Pulmonary artery endothelial cell (primary cell): Measurements from ENCODE around the gene SAFB2. TPM values are rescaled to one million over a fixed set of nuclear protein-coding genes. Genes with fewer than 3 reads are reported as not detected.

Experiments used
- DNase-seq: peaks from one replicate; pipeline ENCODE4 v3.0.0-alpha.2; 2011; ENCODE audit warnings: low read depth, low spot score
- total RNA-seq: library from RNA; depleted of rRNA; stranded (reverse); fragments of >200 nt; gene quantifications from 2 replicates; pipeline ENCODE4 v1.2.3, GENCODE V29; 2014

Gene SAFB2
- total RNA-seq = 29.0 and 56.6 TPM in 2 replicates

DNA sequence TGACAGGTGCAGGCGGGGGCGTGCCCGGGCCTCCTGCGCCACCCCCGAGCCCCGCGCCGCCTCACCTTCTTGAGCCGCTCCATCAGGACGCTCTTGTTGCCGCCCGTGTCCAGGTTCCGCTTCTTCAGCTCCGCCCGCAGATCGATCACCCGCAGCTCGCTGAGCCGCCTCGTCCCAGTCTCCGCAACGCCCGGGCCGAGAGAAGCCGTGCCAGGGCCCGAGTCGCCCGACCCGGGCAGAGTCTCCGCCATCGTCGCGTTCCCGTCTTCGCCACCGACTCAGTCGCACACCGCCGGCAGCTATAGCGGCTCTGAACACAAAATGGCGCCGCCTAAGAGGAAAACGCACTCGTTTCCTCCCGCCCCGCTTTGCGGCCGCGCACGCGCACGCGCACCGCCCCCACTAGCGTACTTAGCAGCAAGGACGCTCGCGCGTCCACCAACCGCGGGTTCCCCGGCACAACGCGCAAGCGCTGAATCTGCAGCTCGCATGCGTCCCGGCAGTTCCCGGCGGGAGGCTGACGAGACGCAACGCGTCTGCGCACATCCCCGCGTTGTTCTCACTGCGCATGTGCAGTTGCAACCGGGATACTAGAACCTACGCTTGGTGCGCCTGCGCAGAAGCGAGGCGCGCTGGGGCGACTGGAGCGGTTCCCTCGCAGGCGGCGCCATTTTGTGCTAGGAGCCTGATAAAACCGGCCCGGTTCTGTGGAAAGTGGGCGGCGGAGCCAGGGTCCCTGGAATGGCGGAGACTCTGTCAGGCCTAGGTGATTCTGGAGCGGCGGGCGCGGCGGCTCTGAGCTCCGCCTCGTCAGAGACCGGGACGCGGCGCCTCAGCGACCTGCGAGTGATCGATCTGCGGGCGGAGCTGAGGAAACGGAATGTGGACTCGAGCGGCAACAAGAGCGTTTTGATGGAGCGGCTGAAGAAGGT, at the start of gene SAFB2, which contains the start of gene SAFB:
Gene SAFB2 (minus strand): TSS at position 312 of the 932 bp plus-strand sequence. CDS start 61 bp downstream, at position 251.
Gene SAFB (plus strand): TSS at position 619 of the 932 bp plus-strand sequence. CDS start 123 bp downstream, at position 742.
- peak; percentile 97 for DNase-seq

DNA sequence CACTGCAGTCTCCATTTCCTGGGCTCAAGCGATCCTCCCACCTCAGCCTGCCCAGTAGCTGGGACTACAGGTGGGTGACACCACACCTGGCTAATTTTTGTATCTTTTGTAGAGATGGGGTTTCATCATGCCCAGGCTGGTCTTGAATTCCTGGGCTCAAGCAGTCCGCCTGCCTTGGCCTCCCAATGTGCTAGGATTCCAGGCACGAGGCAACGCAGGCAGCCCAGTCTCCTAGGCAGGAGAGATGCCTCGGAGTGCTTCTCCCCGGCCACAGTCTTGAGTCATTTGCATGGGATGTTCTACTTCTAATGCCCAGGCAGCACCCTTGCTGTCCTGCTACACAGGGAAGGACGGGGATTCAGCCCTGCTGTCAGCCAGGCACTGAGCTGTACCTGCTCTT, 49.0 kb upstream of the SAFB2 start:
- no peak for DNase-seq

DNA sequence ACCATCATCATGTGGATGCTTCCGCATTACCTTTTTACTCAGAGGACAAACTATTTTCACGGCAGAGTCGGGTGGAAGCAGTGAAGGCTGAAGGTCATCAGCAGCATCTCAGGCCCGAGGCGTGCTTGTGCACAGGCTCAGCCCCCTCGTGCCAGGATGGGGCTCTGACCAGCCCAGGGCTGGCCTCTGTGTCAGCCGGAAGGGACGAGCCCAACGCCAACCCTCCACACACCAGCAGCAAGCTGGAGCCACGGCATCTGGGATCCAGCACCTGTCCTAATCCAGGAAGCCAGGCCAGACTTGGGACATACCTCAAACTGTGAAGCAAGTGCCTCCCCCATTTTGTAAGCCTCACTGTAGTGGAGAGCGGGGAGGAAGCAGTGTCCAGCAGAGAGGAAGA, 46.6 kb upstream of the SAFB2 start:
- DNase-seq = no peak

DNA sequence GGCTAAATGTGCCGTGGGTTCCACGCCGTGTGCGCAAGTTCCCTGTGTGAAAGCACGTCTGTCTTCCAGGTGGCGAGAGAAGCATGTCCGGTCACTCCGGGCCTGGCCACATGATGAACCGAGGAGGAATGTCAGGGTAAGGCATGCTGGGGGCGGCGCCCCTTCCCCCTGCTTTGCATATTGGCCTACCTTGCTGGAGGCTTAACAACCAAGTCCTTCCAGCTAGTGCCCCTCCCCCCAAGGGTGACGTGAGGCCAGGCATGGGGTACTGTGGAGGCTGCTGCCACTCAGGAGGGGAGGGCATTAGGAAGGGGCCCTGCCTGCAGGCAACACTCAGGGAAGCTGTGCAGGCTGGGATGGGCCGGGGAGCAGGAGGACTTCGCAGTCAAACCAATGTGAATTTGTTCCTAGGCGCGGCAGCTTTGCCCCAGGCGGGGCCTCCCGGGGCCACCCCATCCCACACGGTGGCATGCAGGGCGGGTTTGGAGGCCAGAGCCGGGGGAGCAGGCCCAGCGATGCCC, 45.2 kb upstream of the SAFB2 start:
- no peak for DNase-seq

DNA sequence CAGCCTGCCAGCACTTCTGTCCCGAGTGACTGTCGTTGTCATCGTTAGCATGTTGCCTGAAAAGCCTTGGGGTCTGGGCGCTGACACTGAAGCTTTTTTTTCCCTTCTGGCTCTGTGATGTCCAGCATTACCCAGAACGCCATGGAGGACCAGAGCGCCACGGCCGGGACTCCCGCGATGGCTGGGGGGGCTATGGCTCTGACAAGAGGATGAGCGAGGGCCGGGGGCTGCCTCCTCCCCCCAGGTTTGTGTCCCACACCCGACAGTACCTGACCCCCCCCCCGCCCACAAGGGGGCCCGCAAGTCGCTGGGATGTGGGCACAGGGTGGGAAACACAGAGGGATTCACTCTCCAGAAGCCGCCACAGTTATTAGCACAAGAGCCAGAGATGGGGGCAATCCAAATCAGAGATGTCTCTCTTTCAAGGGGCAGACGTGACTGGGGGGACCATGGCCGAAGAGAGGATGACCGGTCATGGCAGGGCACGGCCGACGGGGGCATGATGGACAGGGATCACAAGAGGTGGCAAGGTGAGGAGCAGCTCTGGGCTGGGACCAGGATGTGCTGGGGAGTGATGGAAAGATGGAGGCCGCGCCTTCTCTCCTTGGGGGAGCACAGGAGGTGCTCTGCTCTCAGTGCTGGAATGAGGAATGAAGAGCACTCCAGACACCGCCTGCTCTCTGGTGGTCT, 44.5 kb upstream of the SAFB2 start:
- DNase-seq = no peak

DNA sequence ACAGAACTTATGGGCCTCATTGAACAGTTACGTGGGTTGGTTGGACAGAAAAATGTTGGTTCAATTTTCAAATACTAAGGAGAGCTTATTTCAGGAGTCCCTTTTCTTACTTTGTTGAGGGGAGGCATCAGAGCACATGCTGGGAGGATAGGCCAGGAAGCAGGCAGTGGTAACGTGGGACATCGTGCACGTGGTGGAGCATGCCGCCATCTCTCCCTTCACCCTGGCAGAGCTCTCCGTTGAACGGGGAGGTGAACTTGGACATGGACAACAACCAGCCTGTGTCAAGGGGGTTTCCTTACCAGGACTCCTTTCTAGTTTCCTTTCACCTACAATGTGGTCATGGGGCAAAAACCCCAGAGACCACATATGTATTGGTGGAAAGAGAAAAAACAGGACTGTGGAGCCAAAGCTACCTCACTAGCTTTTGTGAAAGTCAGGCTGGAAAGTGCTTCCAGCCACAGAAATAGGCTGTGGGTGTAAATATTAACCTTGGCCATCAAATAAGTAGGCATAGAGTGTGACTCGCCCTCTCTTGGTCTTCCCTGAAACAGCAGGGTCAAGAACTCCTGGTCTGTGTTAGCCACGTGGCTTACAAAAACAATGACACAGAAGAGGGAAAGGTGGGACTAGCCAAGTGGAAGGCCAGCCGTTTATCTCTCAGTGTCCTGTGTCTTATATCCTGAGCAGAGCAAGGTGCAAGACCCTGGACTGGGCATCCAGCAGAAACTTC, 43.4 kb upstream of the SAFB2 start:
- DNase-seq = no peak

DNA sequence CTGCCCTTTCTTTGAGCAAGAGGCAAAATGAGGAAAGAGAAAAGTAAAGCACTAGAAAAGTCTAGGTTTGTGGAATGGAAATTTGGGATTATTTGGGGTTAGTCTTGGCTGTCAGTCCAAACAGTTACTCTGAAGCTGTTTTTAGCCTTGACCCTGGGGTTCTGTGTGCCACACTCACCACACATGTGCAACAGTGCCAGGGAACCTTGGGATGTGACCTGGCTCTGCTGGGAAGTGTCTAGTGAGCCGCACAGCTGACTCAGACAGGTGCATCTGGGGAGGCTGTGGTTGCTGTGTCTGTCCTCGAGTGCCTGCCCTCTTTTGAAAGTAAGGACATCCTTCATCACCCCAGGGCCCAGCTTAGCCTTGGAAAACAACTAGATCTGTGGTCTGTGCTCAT, 41.9 kb upstream of the SAFB2 start:
- DNase-seq = no peak

DNA sequence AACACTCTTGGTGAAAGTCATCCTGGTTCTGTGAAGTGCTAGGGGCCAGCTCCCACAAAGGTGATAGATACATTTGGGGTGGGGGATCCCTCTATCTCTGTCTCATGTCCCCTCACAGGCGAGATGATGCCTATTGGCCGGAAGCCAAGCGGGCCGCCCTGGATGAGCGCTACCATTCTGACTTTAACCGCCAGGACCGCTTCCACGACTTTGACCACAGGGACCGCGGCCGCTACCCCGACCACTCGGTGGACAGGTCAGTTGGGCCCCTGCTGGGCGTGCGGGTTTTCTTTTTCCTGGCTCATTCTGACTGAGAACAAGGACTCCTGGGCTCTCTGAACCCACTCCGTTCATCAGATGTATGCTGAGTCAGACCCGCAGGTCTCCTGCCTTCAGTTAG, 41.3 kb upstream of the SAFB2 start:
- DNase-seq = no peak

DNA sequence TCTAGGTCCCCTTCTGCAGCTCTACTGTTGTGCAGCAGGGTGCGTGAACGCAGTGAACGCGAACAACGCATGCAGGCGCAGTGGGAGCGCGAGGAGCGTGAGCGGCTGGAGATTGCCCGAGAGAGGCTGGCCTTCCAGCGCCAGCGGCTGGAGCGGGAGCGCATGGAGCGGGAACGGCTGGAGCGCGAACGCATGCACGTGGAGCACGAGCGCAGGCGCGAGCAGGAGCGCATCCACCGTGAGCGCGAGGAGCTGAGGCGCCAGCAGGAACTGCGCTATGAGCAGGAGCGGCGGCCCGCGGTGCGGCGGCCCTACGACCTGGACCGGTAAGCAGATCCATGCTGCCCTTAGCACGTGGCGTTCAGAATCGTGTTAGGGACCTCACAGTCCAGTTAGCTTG, 38.9 kb upstream of the SAFB2 start:
- no peak for DNase-seq

DNA sequence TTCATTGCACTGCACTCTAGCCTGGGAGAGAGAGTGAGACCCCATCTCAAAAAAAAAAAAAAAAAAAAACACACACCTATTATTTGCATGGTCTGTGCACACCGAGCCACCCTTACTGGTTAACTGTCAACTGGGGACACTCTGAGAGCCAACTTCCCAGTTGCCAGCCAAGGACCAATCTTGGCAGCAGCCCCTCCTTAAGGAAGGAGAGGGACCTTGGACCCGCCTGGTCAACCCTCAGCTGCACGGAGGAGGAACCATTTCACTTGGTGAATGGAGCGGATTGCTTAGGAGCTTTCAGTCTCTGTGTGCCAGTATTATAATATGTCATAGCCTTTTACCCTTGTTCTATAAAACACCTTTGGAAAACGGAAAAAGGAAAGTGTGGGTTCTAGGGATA, 32.8 kb upstream of the SAFB2 start:
- DNase-seq = no peak

DNA sequence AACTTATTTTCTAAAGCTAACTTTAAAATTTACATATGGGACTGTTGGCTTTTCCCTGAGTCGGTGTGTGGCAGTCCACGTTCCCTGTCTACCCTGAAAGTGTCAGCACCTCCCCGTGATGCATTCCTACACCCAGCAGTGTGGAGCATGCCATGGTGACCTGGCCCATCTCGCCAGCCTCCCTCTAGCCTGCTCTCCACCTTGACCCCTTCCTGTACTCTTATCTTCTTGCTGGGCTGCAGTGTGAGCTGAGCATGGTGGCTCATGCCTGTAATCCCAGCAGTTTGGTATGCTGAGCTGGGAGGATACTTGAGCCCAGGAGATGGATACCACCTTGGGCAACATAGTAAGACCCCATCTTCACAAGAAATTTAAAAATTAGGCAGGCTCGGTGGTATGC, 32.4 kb upstream of the SAFB2 start:
- DNase-seq = no peak

DNA sequence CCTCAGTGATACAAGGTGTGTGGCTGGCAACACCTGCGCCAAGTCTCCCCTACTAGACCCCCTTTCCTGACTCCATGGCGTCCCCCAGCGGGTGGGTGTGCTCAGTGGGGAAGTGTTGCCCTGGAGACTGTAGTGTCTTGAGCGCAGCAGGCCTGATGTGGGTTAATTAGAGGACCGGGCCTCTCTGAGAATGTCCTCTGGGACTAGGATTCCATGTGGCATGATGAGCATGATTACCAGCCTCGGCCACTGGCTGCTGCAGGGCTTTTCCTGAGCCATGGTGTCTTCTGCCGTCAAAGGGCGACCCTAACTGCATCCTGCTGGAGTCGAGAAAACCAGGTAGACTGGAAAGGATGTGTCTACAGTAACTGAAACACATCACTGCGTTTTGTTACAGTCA, 29.7 kb upstream of the SAFB2 start:
- DNase-seq = no peak

DNA sequence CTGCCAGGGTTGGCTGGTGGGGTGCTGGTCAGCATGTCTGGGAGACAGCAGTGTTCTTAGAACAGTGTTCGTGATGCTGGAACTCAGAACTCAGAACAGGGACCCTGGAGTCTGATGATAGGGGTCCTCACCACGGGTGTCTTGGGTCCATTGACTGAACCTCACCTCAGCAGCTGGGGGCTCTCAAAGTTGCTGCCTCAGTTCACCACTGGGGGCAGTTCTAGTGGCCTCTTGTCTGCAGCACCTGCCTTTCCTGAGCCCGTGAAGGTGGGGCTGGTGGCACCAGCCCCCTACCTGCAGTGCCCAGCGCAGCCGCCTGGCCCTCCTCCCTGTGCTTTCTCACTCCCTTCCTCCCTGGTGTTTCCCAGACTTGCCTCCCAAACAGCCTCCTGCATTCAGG, 28.8 kb upstream of the SAFB2 start:
- DNase-seq = no peak

DNA sequence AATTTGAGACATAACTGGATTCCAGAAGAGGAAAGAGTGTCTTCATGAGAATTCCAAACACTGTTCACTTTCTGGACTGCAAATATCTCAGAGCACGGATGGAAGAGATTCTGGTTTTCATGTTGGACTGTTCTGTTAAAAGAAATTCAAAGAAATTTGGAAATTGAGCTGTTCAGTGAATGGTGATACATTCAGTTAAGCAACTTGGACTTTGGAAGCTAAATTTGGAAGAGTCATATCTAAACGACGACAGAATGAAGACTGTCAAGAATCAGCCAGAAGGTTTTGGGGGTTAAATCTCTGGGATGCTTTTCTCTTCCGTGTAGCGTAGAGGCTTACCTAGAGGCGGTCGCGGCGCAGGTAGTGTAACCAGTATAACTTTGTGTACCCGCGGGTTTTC, 25.9 kb upstream of the SAFB2 start:
- DNase-seq = no peak

DNA sequence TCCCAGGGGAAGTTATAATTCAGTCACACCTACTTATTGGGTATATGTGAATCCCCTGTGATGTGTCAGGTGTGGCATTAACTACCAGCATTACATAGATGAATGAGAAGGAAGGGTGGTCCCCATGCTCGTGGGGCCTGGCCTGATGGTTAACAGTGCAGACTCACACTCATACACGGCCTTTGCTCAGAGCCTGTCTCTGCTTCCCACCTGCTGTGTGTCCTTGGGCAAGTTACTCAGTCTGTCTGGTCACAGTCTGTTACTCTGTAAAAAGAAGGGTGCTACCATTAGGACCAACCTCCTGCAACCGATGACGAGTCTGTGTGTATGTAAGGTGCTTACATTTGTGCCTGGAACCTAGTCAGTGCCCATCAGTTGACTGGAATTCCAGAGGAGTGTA, 24.1 kb upstream of the SAFB2 start:
- no peak for DNase-seq

DNA sequence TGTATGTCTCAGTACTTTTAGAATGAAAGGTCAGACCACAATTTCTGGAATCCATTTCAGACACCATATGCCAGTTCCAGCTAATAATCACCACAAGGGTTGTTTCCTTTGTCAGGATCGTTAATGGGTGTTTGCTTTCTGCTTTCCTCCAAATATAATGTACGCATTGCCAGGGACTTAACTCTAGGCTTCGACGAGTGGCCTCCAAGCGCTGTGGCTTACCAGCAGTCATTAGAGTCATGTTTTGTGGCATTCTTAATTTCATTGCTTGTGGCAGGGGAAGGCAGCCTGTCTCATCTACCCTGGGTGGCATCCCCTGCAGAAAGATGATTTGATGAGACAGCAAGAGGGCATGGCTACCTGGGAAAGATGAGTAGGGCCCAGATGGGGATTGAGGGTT, 22.8 kb upstream of the SAFB2 start:
- DNase-seq = no peak

DNA sequence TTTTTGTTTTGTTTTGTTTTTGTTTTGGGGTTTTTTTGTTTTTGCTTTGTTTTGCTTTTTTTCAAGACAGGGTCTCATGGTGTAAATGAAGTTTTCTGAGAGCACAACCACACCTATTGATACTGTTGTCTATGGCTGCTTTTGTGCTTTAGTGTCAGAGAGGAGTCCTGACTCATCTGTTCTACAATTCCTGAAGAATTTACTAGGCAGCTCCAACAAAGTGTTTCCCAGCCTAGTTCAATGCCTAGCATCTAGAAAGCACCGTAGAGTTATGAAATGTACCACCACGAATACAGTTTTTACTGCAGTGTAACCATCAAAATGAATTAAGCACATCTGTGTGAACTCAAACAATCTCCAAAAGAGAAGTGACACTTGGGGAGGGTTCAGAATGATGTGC, 21.5 kb upstream of the SAFB2 start:
- DNase-seq = no peak

DNA sequence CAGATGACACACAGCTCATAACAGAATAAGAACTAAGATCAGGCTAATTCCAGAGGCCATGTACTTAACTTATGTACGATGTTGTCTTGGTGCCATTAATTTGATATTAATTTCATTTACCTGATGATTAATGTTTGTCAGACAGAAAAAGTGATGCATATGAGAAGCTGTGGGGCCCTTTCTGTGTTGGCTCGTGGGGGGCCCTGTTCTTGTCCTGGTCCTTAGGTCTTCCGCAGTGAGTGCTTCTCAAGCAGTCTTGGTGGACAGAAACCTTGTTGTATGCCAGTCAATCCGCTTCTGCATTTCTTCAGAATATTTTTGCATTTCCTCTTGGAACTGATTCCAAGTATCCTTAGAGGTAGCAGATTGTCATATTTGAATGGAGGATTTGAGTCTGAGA, 20.5 kb upstream of the SAFB2 start:
- DNase-seq = no peak

DNA sequence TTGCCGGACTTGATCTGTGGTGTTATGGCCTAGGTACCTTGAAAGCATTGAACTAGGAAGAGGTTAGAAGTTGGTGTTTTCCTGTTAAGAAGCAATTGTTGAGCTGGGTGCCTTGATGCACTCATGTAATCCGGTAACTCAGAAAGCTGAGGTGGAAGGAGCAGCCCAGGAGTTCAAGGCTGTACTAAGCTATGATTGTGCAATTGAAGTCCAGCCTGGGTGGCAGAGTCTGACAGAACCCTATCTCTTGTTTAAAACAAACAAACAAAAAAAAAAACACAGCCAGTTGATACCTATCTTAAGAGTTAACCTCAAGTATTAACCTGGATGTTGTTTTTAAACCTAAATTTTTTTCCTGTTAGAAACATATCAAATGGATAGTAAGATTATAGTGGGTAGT, 19.6 kb upstream of the SAFB2 start:
- DNase-seq = no peak

DNA sequence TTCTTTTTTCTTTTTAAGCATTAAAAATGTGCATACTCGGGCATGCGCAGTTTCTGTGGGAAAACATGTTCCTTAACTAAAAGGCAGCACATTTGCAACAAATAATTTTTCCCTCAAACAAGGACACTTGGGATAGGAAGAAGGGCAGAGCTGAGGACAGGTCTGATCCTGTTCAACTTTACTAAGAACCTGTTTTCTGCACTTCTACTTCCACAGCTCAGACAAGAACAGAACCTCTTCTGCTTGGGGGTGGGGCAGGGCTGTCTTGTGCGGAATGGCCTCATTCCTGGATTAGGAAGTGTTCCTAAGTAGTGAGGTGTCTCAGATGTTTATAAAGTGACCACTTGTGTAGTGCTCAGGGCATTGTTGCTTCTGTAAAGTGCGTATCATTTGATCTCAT, 18.6 kb upstream of the SAFB2 start:
- no peak for DNase-seq

DNA sequence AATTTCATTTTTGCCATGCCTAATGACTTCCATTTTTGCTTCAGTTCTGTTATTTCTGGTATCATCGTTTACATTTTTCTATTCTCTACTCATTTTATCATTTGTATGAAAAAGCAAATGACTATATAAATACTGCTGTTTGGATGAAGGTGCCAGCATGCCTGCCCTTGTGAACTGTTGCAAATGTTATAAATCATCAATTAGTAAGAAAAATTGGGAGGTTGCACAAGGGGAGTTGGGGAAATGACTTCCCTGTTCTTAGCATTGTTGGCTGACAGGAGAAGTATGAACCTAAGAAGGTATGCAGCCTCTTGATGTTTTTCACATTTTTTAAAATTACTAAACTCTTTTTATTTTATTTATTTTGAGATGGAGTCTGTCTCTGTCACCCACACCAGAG, 15.4 kb upstream of the SAFB2 start:
- DNase-seq = no peak

DNA sequence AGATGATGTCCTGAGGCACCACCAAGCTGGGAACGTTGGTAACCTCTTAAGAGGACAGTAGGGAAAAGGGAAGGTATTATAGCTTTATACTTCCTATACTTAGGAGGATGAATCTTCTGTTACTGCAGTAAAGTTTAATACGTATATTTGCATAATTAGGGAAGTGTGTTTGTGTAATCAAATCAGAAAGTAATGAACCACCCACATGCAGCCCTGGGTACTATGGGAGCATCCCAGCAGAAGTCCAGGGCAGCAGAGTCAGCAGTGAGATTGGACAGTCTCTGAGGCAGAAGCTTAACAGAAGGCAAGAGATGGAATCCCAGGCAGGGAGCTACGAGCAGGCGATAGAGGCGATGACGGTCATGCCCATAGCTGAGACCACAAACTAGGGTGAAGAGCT, 12.9 kb upstream of the SAFB2 start:
- DNase-seq = no peak
